HepG2 (cell line): Measurements from ENCODE around the gene OST4. TPM values are rescaled to one million over a fixed set of nuclear protein-coding genes. Genes with fewer than 3 reads are reported as not detected.

Experiments used
- ARNT2 ChIP-seq: sonication (generic); formaldehyde crosslinking; IDR thresholded peaks from 2 replicates; pipeline ENCODE4 v1.8.0; 2022; ENCODE audit warnings: mild to moderate bottlenecking, low read depth, missing genetic modification reagents, moderate library complexity
- ATAD3A ChIP-seq: sonication (generic); formaldehyde crosslinking; IDR thresholded peaks from 2 replicates; pipeline ENCODE4 v1.4.0; 2020; ENCODE audit warnings: missing genetic modification reagents
- BRD4 ChIP-seq: sonication (generic); formaldehyde crosslinking; IDR thresholded peaks from 2 replicates; pipeline ENCODE4 v1.4.0; 2020; ENCODE audit warnings: missing genetic modification reagents
- DRAP1 ChIP-seq: IDR thresholded peaks from 2 replicates; pipeline ENCODE4 v1.6.1; 2016; ENCODE audit warnings: missing genetic modification reagents, missing compliant biosample characterization
- FOXM1 ChIP-seq: sonication (generic); formaldehyde crosslinking; IDR thresholded peaks from 2 replicates; pipeline ENCODE4 v1.5.0; 2020; ENCODE audit warnings: missing genetic modification reagents
- MAFF ChIP-seq: IDR thresholded peaks from 2 replicates; pipeline ENCODE4 v1.6.1; 2011; ENCODE audit warnings: low read depth, low read length, improper control_type of control experiment
- MYNN ChIP-seq: sonication (generic); formaldehyde crosslinking; IDR thresholded peaks from 2 replicates; pipeline ENCODE4 v1.4.0; 2020; ENCODE audit warnings: mild to moderate bottlenecking, low read depth, missing genetic modification reagents
- MZF1 ChIP-seq: sonication (generic); formaldehyde crosslinking; IDR thresholded peaks from 2 replicates; pipeline ENCODE4 v1.8.1; 2023; ENCODE audit warnings: mild to moderate bottlenecking, missing genetic modification reagents, borderline replicate concordance
- NFKBIZ ChIP-seq: IDR thresholded peaks from 2 replicates; pipeline ENCODE4 v1.6.1; 2018; ENCODE audit warnings: missing genetic modification reagents, missing compliant biosample characterization
- POGZ ChIP-seq: sonication (generic); formaldehyde crosslinking; IDR thresholded peaks from 2 replicates; pipeline ENCODE4 v1.4.0; 2020; ENCODE audit warnings: mild to moderate bottlenecking, missing genetic modification reagents
- POLR2A ChIP-seq, 2 experiments: IDR thresholded peaks; 2 replicates each; pipeline ENCODE4 v1.6.1; 2011; ENCODE audit warnings: low read depth in 2 of 2, low read length in 2 of 2, mild to moderate bottlenecking in 1 of 2, moderate library complexity in 1 of 2; ENCODE audit not compliant: insufficient read depth in 1 of 2
- POLR2G ChIP-seq: fragments of 200-400 bp; formaldehyde crosslinking; IDR thresholded peaks from 2 replicates; pipeline ENCODE4 v1.6.1; 2018; ENCODE audit warnings: mild to moderate bottlenecking, low read depth, low read length, moderate library complexity
- TFE3 ChIP-seq: IDR thresholded peaks from 2 replicates; pipeline ENCODE4 v1.6.1; 2016
- ZBTB3 ChIP-seq: sonication (generic); formaldehyde crosslinking; IDR thresholded peaks from 2 replicates; pipeline ENCODE4 v1.4.0; 2020; ENCODE audit warnings: low read depth, mild to moderate bottlenecking, moderate library complexity, missing genetic modification reagents, borderline replicate concordance
- ZFAT ChIP-seq: sonication (generic); formaldehyde crosslinking; conservative IDR thresholded peaks from 2 replicates; pipeline ENCODE4 v1.8.1; 2023; ENCODE audit warnings: missing genetic modification reagents, inconsistent platforms
- ZKSCAN8 ChIP-seq: IDR thresholded peaks from 2 replicates; pipeline ENCODE4 v1.6.1; 2016; ENCODE audit warnings: borderline replicate concordance, missing genetic modification reagents, missing compliant biosample characterization
- ZMYM2 ChIP-seq: sonication (generic); formaldehyde crosslinking; IDR thresholded peaks from 2 replicates; pipeline ENCODE4 v1.8.0; 2022; ENCODE audit warnings: mild to moderate bottlenecking, missing genetic modification reagents
- ZNF138 ChIP-seq: sonication (generic); formaldehyde crosslinking; IDR thresholded peaks from 2 replicates; pipeline ENCODE4 v1.5.0; 2020; ENCODE audit warnings: mild to moderate bottlenecking, low read depth, missing genetic modification reagents
- ZNF235 ChIP-seq: sonication (generic); formaldehyde crosslinking; IDR thresholded peaks from 2 replicates; pipeline ENCODE4 v1.8.1; 2023; ENCODE audit warnings: mild to moderate bottlenecking, missing genetic modification reagents, borderline replicate concordance
- ZNF281 ChIP-seq: sonication (generic); formaldehyde crosslinking; IDR thresholded peaks from 2 replicates; pipeline ENCODE4 v1.4.0; 2020; ENCODE audit warnings: missing genetic modification reagents, borderline replicate concordance
- ZNF414 ChIP-seq: sonication (generic); formaldehyde crosslinking; IDR thresholded peaks from 2 replicates; pipeline ENCODE4 v1.5.0; 2020; ENCODE audit warnings: missing genetic modification reagents
- ZNF556 ChIP-seq: sonication (generic); formaldehyde crosslinking; IDR thresholded peaks from 2 replicates; pipeline ENCODE4 v1.4.0; 2020; ENCODE audit warnings: mild to moderate bottlenecking, missing genetic modification reagents, borderline replicate concordance
- ZNF577 ChIP-seq: sonication (generic); formaldehyde crosslinking; IDR thresholded peaks from 2 replicates; pipeline ENCODE4 v1.4.0; 2020; ENCODE audit warnings: mild to moderate bottlenecking, low read depth, missing genetic modification reagents, borderline replicate concordance
- ZNF644 ChIP-seq: IDR thresholded peaks from 2 replicates; pipeline ENCODE4 v1.6.1; 2016; ENCODE audit warnings: low read depth
- ZSCAN29 ChIP-seq: sonication (generic); formaldehyde crosslinking; conservative IDR thresholded peaks from 2 replicates; pipeline ENCODE4 v1.4.0; 2020; ENCODE audit warnings: mild to moderate bottlenecking, missing genetic modification reagents
- polyA plus RNA-seq, 8 experiments: library from polyadenylated mRNA; depleted of rRNA in 3 of 8; stranded (reverse) in 7 of 8; unstranded in 1 of 8; fragments of >200 nt; fragmentation: Illumina TruSeq in 4 of 8; extraction: Trizol in 4 of 8; gene quantifications; 2 replicates each; pipeline versions ENCODE4 v1.2.1 to v1.2.3, GENCODE V29; 2011 to 2016; ENCODE audit warnings: low read depth in 4 of 8, missing spikeins in 1 of 8, mixed read lengths in 1 of 8; ENCODE audit not compliant: insufficient read depth in 1 of 8
- total RNA-seq, 5 experiments: library from RNA; depleted of rRNA; stranded (reverse); fragments of >200 nt; fragmentation: Illumina TruSeq; extraction: Trizol; gene quantifications; 2 replicates each; pipeline ENCODE4 v1.2.3, GENCODE V29; 2016; ENCODE audit warnings: low read depth in 1 of 5

Gene OST4
- total and polyA plus RNA-seq, 2 of the 13 experiments (the other 11 are each of a cell fraction or from before 2014, with no cell fraction given) = 498 to 584 TPM

GRCh38 chr2:27086090-27086723 lies 14.8 kb upstream of the OST4 start (continued):
- TF ChIP-seq POLR2A (IDR thresholded peaks at IDR 0.05; ENCODE audit: insufficient read depth in 1 of 2, low read depth in 2 of 2, low read length in 2 of 2) (no peak), MAFF (no peak), ZMYM2 (CRISPR knock-in tag) (no peak), NFKBIZ (CRISPR knock-in tag) (peak; percentile 47; the same call in 1 of the 2 replicates), MZF1 (CRISPR knock-in tag) (no peak), BRD4 (peak; percentile 66; the same call in 1 of the 2 replicates), ARNT2 (peak; percentile 98), FOXM1 (CRISPR knock-in tag) (no peak), ZKSCAN8 (CRISPR knock-in tag) (peak; percentile 81; the same call in 1 of the 2 replicates), TFE3 (peak; percentile 89), ZFAT (CRISPR knock-in tag) (peak; percentile 61; the same call in 1 of the 2 replicates), ZSCAN29 (CRISPR knock-in tag) (0 out of 2 replicates have a peak, but pooled peaks have one; percentile 4), ATAD3A (CRISPR knock-in tag) (no peak), ZNF414 (CRISPR knock-in tag) (no peak), ZNF644 (CRISPR knock-in tag) (no peak), POLR2G (peak; percentile 77), POGZ (CRISPR knock-in tag) (no peak), ZNF577 (0 out of 2 replicates have a peak, but pooled peaks have one; percentile 50), ZBTB3 (CRISPR knock-in tag) (peak; percentile 80; the same call in 1 of the 2 replicates), MYNN (CRISPR knock-in tag) (peak; percentile 78; the same call in 1 of the 2 replicates), ZNF281 (CRISPR knock-in tag) (no peak; the same call in 1 of the 2 replicates), ZNF138 (CRISPR knock-in tag) (no peak), DRAP1 (CRISPR knock-in tag) (peak; percentile 42; the same call in 1 of the 2 replicates), ZNF235 (CRISPR knock-in tag) (no peak), ZNF556 (CRISPR knock-in tag) (peak; percentile 69; the same call in 1 of the 2 replicates)
